Measurements from ENCODE around the gene NPR2. TPM values are rescaled to one million over a fixed set of nuclear protein-coding genes. Genes with fewer than 3 reads are reported as not detected.

NPR2 gene
- total RNA-seq, 4 donors from 2014 or later, result 1.1 to 6.8 (median 4.9) TPM

DNA sequence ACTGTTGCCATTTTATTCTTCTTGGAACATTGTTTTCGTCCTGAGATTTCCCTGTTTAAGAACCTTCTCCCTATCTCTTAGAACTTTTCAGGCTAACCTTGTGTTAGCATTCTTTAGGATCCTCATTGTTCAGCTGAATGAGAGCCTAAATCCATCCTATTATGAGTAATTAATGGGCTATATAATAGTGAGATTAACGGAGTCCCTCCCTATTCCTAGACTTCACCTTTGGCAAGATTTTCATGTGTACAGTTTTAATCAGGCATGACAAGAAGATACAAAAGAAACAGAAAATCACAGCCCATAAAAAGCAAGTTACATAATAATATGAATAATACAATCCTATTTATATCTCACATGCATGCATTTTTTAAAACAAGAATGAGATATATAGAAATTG lies 28.2 kb upstream of the NPR2 start:
- WGBS, 2 donors (ENCODE audit: low coverage in 1 of 2), result 85 to 92% methylated on average over 2 of the region's 2 CpGs
- TF ChIP-seq POLR2A (IDR thresholded peaks at IDR 0.05), result no peak
- TF ChIP-seq, protein P1, sequence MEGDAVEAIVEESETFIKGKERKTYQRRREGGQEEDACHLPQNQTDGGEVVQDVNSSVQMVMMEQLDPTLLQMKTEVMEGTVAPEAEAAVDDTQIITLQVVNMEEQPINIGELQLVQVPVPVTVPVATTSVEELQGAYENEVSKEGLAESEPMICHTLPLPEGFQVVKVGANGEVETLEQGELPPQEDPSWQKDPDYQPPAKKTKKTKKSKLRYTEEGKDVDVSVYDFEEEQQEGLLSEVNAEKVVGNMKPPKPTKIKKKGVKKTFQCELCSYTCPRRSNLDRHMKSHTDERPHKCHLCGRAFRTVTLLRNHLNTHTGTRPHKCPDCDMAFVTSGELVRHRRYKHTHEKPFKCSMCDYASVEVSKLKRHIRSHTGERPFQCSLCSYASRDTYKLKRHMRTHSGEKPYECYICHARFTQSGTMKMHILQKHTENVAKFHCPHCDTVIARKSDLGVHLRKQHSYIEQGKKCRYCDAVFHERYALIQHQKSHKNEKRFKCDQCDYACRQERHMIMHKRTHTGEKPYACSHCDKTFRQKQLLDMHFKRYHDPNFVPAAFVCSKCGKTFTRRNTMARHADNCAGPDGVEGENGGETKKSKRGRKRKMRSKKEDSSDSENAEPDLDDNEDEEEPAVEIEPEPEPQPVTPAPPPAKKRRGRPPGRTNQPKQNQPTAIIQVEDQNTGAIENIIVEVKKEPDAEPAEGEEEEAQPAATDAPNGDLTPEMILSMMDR (IDR thresholded peaks at IDR 0.05), result no peak
- no peak for TF ChIP-seq POLR2AphosphoS5 (IDR thresholded peaks at IDR 0.05)
- TF ChIP-seq EP300 (IDR thresholded peaks at IDR 0.05; ENCODE audit: low read depth), result no peak
- H3K9me3 ChIP-seq, result no peaks in the 10 kb centered on the region
- no peak overlapping the region for H3K4me3 ChIP-seq
- intact Hi-C loops (cut with DNase I; ENCODE audit: low total_unique reads) (no loop called here), in situ Hi-C loops (cut with MboI; ENCODE audit: low pct_ligation_motif_present in 1 of 4, low pct_unique_long_range_greater_than_20kb in 1 of 4, low sequenced_read_pairs in 3 of 4) (no loop called here)
- no peak for DNase-seq
- H3K4me1 ChIP-seq, result peaks cover 0 to 33% (median 9%) of the 10 kb centered on the region in 4 donors
- H3K36me3 ChIP-seq, result no peaks in the 10 kb centered on the region
- H3K27me3 ChIP-seq, result no peaks in the 10 kb centered on the region
- H3K27ac ChIP-seq, result no peak overlapping the region

DNA sequence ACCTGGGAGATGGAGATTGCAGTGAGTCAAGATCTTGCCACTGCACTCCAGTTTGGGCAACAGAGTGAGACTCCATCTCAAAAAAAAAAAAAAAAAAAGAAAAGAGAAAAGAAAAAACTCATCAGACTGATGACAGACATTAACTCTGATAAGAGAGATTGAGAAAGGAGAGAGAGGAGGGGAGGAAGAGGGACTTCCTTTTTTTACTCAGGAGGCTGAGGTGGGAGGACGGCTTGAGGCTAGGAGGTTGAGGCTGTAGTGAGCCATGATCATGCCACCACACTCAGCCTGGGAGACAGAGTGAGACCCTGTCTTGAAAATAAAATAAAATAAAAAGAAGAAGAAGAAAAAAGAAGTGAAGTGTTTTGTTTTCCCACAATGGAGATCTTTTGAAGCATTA lies 27.6 kb upstream of the NPR2 start:
- Histone ChIP-seq H3K36me3 (no peaks in the 10 kb centered on the region), H3K27me3 (no peaks in the 10 kb centered on the region), H3K4me3 (no peak overlapping the region), H3K27ac (no peak overlapping the region), H3K4me1 (peaks cover 0 to 27% (median 3%) of the 10 kb centered on the region in 4 donors), H3K9me3 (no peaks in the 10 kb centered on the region)
- TF ChIP-seq EP300 (IDR thresholded peaks at IDR 0.05; ENCODE audit: low read depth) (no peak), POLR2A (IDR thresholded peaks at IDR 0.05) (no peak), POLR2AphosphoS5 (IDR thresholded peaks at IDR 0.05) (no peak)
- TF ChIP-seq, protein P1 (IDR thresholded peaks at IDR 0.05), result no peak
- in situ Hi-C loops (cut with MboI; ENCODE audit: low pct_ligation_motif_present in 1 of 4, low pct_unique_long_range_greater_than_20kb in 1 of 4, low sequenced_read_pairs in 3 of 4), result no loop called here
- intact Hi-C loops (cut with DNase I; ENCODE audit: low total_unique reads), result no loop called here
- WGBS, 2 donors (ENCODE audit: low coverage in 1 of 2), result 83 to 100% methylated on average over 1 of the region's 1 CpG
- no peak for DNase-seq

DNA sequence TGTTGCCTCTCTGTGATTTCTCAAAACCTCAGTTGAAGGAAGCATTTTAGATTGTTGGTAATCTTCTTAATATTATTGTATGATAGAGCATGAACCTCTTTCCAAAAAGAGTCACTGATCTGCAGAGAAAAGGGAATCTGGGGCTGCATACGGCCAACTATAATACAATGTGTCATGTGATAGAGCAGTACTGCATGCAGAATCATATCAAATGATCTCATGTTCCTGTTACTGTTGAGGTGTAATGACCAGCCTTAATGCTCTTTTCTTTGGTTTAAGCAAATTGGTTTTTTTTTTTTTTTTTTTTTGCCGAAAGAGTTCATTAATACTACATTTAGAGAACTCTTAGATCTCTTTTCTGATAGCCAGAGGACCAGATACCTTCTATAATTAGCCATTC lies 24.4 kb upstream of the NPR2 start:
- DNase-seq, result no peak
- TF ChIP-seq POLR2AphosphoS5 (IDR thresholded peaks at IDR 0.05), result no peak
- TF ChIP-seq POLR2A (IDR thresholded peaks at IDR 0.05), result no peak
- TF ChIP-seq EP300 (IDR thresholded peaks at IDR 0.05; ENCODE audit: low read depth), result no peak
- TF ChIP-seq, protein P1 (IDR thresholded peaks at IDR 0.05), result no peak
- Histone ChIP-seq H3K27me3 (no peaks in the 10 kb centered on the region), H3K27ac (no peak overlapping the region), H3K9me3 (no peaks in the 10 kb centered on the region), H3K36me3 (no peaks in the 10 kb centered on the region), H3K4me1 (peaks cover 16 to 28% (median 17%) of the 10 kb centered on the region in 4 donors), H3K4me3 (no peak overlapping the region)
- intact Hi-C loops (cut with DNase I; ENCODE audit: low total_unique reads), result no loop called here
- in situ Hi-C loops (cut with MboI; ENCODE audit: low pct_ligation_motif_present in 1 of 4, low pct_unique_long_range_greater_than_20kb in 1 of 4, low sequenced_read_pairs in 3 of 4), result no loop called here
- 75 to 84% methylated on average over 1 to 2 of the region's 2 CpGs for WGBS, 2 donors (ENCODE audit: low coverage in 1 of 2)

DNA sequence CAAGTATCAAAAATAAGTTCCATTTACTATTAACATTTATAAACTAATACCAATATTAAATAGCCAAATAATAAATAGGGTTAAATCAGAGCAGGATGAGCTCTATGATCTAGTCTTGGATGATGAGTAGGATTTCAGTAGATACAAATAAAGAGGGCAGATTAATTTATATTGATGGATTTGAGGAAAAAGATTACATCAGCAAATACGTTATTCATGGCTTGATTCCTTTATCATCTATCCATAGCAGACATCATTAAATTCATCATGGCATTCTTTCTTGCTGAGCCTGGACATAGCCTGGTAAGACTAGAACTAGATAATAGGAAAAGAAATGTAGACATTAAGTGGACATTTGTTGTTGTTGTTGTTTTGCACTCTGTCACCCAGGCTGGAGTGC lies 23.9 kb upstream of the NPR2 start:
- no peaks in the 10 kb centered on the region for H3K9me3 ChIP-seq
- intact Hi-C loops (cut with DNase I; ENCODE audit: low total_unique reads), result no loop called here
- in situ Hi-C loops (cut with MboI; ENCODE audit: low pct_ligation_motif_present in 1 of 4, low pct_unique_long_range_greater_than_20kb in 1 of 4, low sequenced_read_pairs in 3 of 4), result no loop called here
- TF ChIP-seq EP300 (IDR thresholded peaks at IDR 0.05; ENCODE audit: low read depth) (no peak), POLR2AphosphoS5 (IDR thresholded peaks at IDR 0.05) (no peak)
- H3K27ac ChIP-seq, result no peak overlapping the region
- DNase-seq, result no peak
- H3K4me3 ChIP-seq, result no peak overlapping the region
- 89 to 92% methylated on average over 1 of the region's 1 CpG for WGBS, 2 donors (ENCODE audit: low coverage in 1 of 2)
- no peaks in the 10 kb centered on the region for H3K36me3 ChIP-seq
- no peaks in the 10 kb centered on the region for H3K27me3 ChIP-seq
- peaks cover 18 to 28% (median 20%) of the 10 kb centered on the region in 4 donors for H3K4me1 ChIP-seq

DNA sequence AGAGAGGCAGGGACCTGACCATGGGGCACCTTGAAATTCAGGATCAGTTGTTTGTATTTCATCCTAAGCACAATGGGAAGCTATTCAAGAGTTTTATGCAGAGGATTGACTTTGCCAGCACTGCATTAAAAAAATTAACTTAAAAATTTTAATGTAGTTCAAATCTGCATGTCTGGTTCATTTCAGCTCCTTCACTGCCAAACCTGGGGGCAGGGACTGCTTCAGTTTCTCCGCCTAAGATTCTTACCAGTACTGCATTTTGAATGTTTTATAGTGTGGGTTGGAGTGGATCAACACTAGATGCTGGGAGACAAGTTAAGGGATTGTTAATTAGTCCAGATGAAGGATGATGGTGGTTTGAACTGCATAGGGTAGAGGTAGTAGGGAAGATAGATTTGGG lies 21.6 kb upstream of the NPR2 start:
- TF ChIP-seq, protein P1 (IDR thresholded peaks at IDR 0.05), result no peak
- TF ChIP-seq EP300 (IDR thresholded peaks at IDR 0.05; ENCODE audit: low read depth) (no peak), POLR2A (IDR thresholded peaks at IDR 0.05) (no peak), POLR2AphosphoS5 (IDR thresholded peaks at IDR 0.05) (no peak)
- H3K4me3 ChIP-seq, result no peak overlapping the region
- H3K9me3 ChIP-seq, result no peaks in the 10 kb centered on the region
- H3K36me3 ChIP-seq, result no peaks in the 10 kb centered on the region
- 96% methylated on average over 1 of the region's 1 CpG; no CpG with 5 or more reads in 1 of the 2 donors for WGBS, 2 donors (ENCODE audit: low coverage in 1 of 2)
- H3K27ac ChIP-seq, result no peak overlapping the region
- H3K27me3 ChIP-seq, result no peaks in the 10 kb centered on the region
- intact Hi-C loops (cut with DNase I; ENCODE audit: low total_unique reads), result no loop called here
- in situ Hi-C loops (cut with MboI; ENCODE audit: low pct_ligation_motif_present in 1 of 4, low pct_unique_long_range_greater_than_20kb in 1 of 4, low sequenced_read_pairs in 3 of 4), result no loop called here
- H3K4me1 ChIP-seq, result peaks cover 18 to 28% (median 20%) of the 10 kb centered on the region in 4 donors
- DNase-seq, result no peak

All from transverse colon (tissue), 4 donors.